IMR-90 (cell line): ENCODE measurements around the gene SASH3. TPM values are rescaled to one million over a fixed set of nuclear protein-coding genes. Genes with fewer than 3 reads are reported as not detected.

Experiments
- ATAC-seq: fragments of 200-7000 bp; cut with Tn5 transposase; 2 replicates; pipeline ENCODE4 v1.9.1; 2020; ENCODE audit warnings: low read depth, mild to moderate bottlenecking, moderate library complexity
- BruUV-seq: library from RNA; stranded (reverse); fragments of 400-500 nt; replicated peaks from 2 replicates; lab custom pipeline; 2021; lab: Mats Ljungman, UMichigan
- CTCF ChIA-PET: fragments of 300-600 bp; formaldehyde crosslinking; extraction: SDS; loops from one replicate; lab custom pipeline; 2021; ENCODE audit warnings: antibody characterized with exemption; lab: Yijun Ruan, JAX
- POLR2A ChIA-PET: fragments of 300-600 bp; sonication (Branson Sonifier 250); formaldehyde crosslinking; loops from one replicate; lab custom pipeline; 2022; ENCODE audit warnings: antibody characterized with exemption; ENCODE audit not compliant: unreplicated experiment; lab: Charles Lee
- DNase-seq: peaks from one replicate; pipeline ENCODE4 v3.0.0; 2013
- H2AFZ ChIP-seq: replicated peaks from 2 replicates; pipeline ENCODE3; 2013; ENCODE audit warnings: low read length, mild to moderate bottlenecking; ENCODE audit not compliant: poor library complexity
- H2AK5ac ChIP-seq: 2 replicates; pipeline ENCODE4 v1.6.1; 2013; ENCODE audit warnings: low read depth, low read length, inconsistent platforms
- H2AK9ac ChIP-seq: replicated peaks from 2 replicates; pipeline ENCODE3; 2013; ENCODE audit warnings: mild to moderate bottlenecking, low read depth, low read length, moderate library complexity; ENCODE audit not compliant: poor library complexity
- H2BK120ac ChIP-seq: 2 replicates; pipeline ENCODE4 v1.6.1; 2013; ENCODE audit warnings: low read depth, low read length, inconsistent platforms
- H2BK15ac ChIP-seq: 3 replicates; pipeline ENCODE4 v1.6.1; 2013; ENCODE audit warnings: low read depth, low read length, inconsistent platforms
- H2BK20ac ChIP-seq: 2 replicates; pipeline ENCODE4 v1.6.1; 2013; ENCODE audit warnings: low read depth, mild to moderate bottlenecking, inconsistent platforms, low read length, moderate library complexity
- H2BK5ac ChIP-seq: 2 replicates; pipeline ENCODE4 v1.6.1; 2013; ENCODE audit warnings: mild to moderate bottlenecking, low read depth, low read length, inconsistent platforms; ENCODE audit not compliant: poor library complexity, severe bottlenecking
- H3K14ac ChIP-seq: replicated peaks from 2 replicates; pipeline ENCODE4 v1.6.1; 2013; ENCODE audit warnings: low read depth, low read length, inconsistent platforms
- H3K18ac ChIP-seq: 2 replicates; pipeline ENCODE4 v1.6.1; 2013; ENCODE audit warnings: low read depth, low read length, control low read depth
- H3K23ac ChIP-seq: 2 replicates; pipeline ENCODE4 v1.6.1; 2013; ENCODE audit warnings: low read depth, low read length, inconsistent platforms
- H3K27ac ChIP-seq: 2 replicates; pipeline ENCODE4 v1.5.1; 2013; ENCODE audit warnings: mild to moderate bottlenecking, control low read depth, low read length; ENCODE audit not compliant: insufficient read depth
- H3K27me3 ChIP-seq: 2 replicates; pipeline ENCODE4 v1.6.1; 2013; ENCODE audit warnings: low read length; ENCODE audit not compliant: control insufficient read depth, insufficient read depth
- H3K36me3 ChIP-seq: 2 replicates; pipeline ENCODE4 v1.6.1; 2013; ENCODE audit warnings: low read length, mixed read lengths; ENCODE audit not compliant: control insufficient read depth, insufficient read depth
- H3K4ac ChIP-seq: 2 replicates; pipeline ENCODE4 v1.6.1; 2013; ENCODE audit warnings: low read depth, low read length, inconsistent platforms
- H3K4me1 ChIP-seq: 2 replicates; pipeline ENCODE4 v1.6.1; 2013; ENCODE audit warnings: low read length, mixed read lengths; ENCODE audit not compliant: control insufficient read depth, insufficient read depth
- H3K4me2 ChIP-seq: 2 replicates; pipeline ENCODE4 v1.6.1; 2013; ENCODE audit warnings: low read depth, mild to moderate bottlenecking, control low read depth, low read length, moderate library complexity
- H3K4me3 ChIP-seq: 2 replicates; pipeline ENCODE4 v1.5.1; 2013; ENCODE audit warnings: low read depth, mild to moderate bottlenecking, control low read depth, low read length, moderate library complexity; ENCODE audit not compliant: insufficient read depth
- H3K56ac ChIP-seq: 2 replicates; pipeline ENCODE4 v1.6.1; 2013; ENCODE audit warnings: low read length, inconsistent platforms; ENCODE audit not compliant: insufficient read depth; ENCODE audit errors: extremely low read depth
- H3K79me1 ChIP-seq, 2 experiments: 2 replicates each; pipeline ENCODE4 v1.6.1; 2013; ENCODE audit warnings: low read length in 2 of 2, inconsistent platforms in 1 of 2, low read depth in 1 of 2
- H3K9ac ChIP-seq: 2 replicates; pipeline ENCODE4 v1.6.1; 2013; ENCODE audit warnings: low read depth, low read length, control low read depth
- H3K9me1 ChIP-seq: 2 replicates; pipeline ENCODE4 v1.6.1; 2013; ENCODE audit warnings: low read length, inconsistent platforms; ENCODE audit not compliant: insufficient read depth
- H3K9me3 ChIP-seq: 2 replicates; pipeline ENCODE4 v1.6.1; 2013; ENCODE audit warnings: low read length; ENCODE audit not compliant: control insufficient read depth, insufficient read depth
- H4K20me1 ChIP-seq: 2 replicates; pipeline ENCODE4 v1.6.1; 2013; ENCODE audit warnings: low read length, inconsistent platforms; ENCODE audit not compliant: insufficient read depth
- H4K5ac ChIP-seq: 2 replicates; pipeline ENCODE4 v1.6.1; 2013; ENCODE audit warnings: mild to moderate bottlenecking, low read depth, low read length, control low read depth
- H4K8ac ChIP-seq, 2 experiments: 2 replicates each; pipeline ENCODE4 v1.6.1; 2013; ENCODE audit warnings: low read depth in 2 of 2, low read length in 2 of 2, control low read depth in 1 of 2, inconsistent platforms in 1 of 2
- H4K91ac ChIP-seq: 2 replicates; pipeline ENCODE4 v1.6.1; 2013; ENCODE audit warnings: low read depth, low read length, inconsistent platforms; ENCODE audit not compliant: insufficient read depth
- CEBPB ChIP-seq: IDR thresholded peaks from 2 replicates; pipeline ENCODE4 v1.6.1; 2012; ENCODE audit warnings: low read depth, low read length, improper control_type of control experiment
- RAD21 ChIP-seq: IDR thresholded peaks from 2 replicates; pipeline ENCODE4 v1.6.1; 2012; ENCODE audit warnings: low read length, improper control_type of control experiment
- RFX5 ChIP-seq: IDR thresholded peaks from 2 replicates; pipeline ENCODE4 v1.8.0; 2012; ENCODE audit warnings: low read depth, mild to moderate bottlenecking, low read length, moderate library complexity
- USF2 ChIP-seq: fragments of 150-350 bp; IDR thresholded peaks from 2 replicates; pipeline ENCODE4 v1.6.1; 2017; ENCODE audit warnings: mild to moderate bottlenecking, antibody characterized with exemption, low read length, low read depth
- WGBS, 2 experiments: methylation state at CpG; one replicate each; pipeline versions ENCODE4 v1.1.5 to v1.1.7; 2013; ENCODE audit warnings: missing lambda C conversion rate in 2 of 2; ENCODE audit not compliant: insufficient read length in 1 of 2; ENCODE audit errors: extremely low coverage in 2 of 2; 5-methylcytosine and 5-hydroxymethylcytosine counted together
- dilution Hi-C: fragments of 300-500 bp; cut with HindIII; formaldehyde crosslinking; loops from one replicate; pipeline ENCODE4 v1.14.3; 2018; ENCODE audit warnings: low sequenced_read_pairs; ENCODE audit not compliant: unreplicated experiment
- in situ Hi-C: fragments of 300-500 bp; cut with MboI; formaldehyde crosslinking; loops from 3 replicates; pipeline ENCODE4 v1.14.3; 2019; ENCODE audit warnings: low sequenced_read_pairs, inconsistent platforms, mixed read lengths
- intact Hi-C: fragments of 100-400 bp; cut with micrococcal nuclease; formaldehyde crosslinking; loops from 2 replicates; pipeline ENCODE4 v1.10.0; 2022
- polyA plus RNA-seq, 3 experiments: library from polyadenylated mRNA; depleted of rRNA; stranded (reverse); fragments of >200 nt; gene quantifications; 2 replicates each; pipeline ENCODE4 v1.2.3, GENCODE V29; 2012; ENCODE audit warnings: low replicate concordance in 1 of 3
- total RNA-seq: library from RNA; depleted of rRNA; stranded (reverse); fragments of >200 nt; gene quantifications from 2 replicates; pipeline ENCODE4 v1.2.3, GENCODE V29; 2012

SASH3 gene
- total and polyA plus RNA-seq, 2 of the 4 experiments (the other 2 are of a cell fraction), result not detected

GRCh38 chrX:129824620-129825019 lies 44.9 kb downstream of the SASH3 start:
- ATAC-seq (no peak), DNase-seq (no peak)
- Histone ChIP-seq H3K27ac (no peak overlapping the region), H2BK15ac (no peak overlapping the region), H3K9me3 (no peaks in the 10 kb centered on the region), H3K9me1 (no peaks in the 10 kb centered on the region), H2AFZ (no peak overlapping the region), H4K5ac (no peak overlapping the region), H3K4me1 (peaks cover 2% of the 10 kb centered on the region; the same call in 1 of the 2 replicates), H2BK120ac (no peak overlapping the region), H2AK5ac (no peak overlapping the region), H3K36me3 (peaks cover 8% of the 10 kb centered on the region; the same call in 1 of the 2 replicates), H3K27me3 (no peaks in the 10 kb centered on the region), H3K4me3 (no peak overlapping the region), H3K14ac (no peak overlapping the region), H4K8ac (no peak overlapping the region), H2BK20ac (no peak overlapping the region), H4K91ac (no peak overlapping the region), H3K4me2 (no peak overlapping the region), H3K23ac (no peak overlapping the region), H3K56ac (no peak overlapping the region), H3K4ac (no peak overlapping the region), H2AK9ac (no peak overlapping the region), H3K18ac (no peak overlapping the region), H4K20me1 (peaks cover 6% of the 10 kb centered on the region; the same call in 1 of the 2 replicates), H2BK5ac (no peak overlapping the region), H3K79me1 (peaks cover 0 to 2% of the 10 kb centered on the region in 2 experiments; a peak in 1 of 4 replicates), H3K9ac (no peak overlapping the region)
- intact Hi-C loops, result loop anchor here (5.0 to 10.0 kb wide), 2 partner anchors 190 to 217 kb away; no protein-coding TSS in a partner anchor
- BruUV-seq, result no TSS peak
- no CpG with 5 or more reads among the region's 4 CpGs for WGBS, 2 experiments
- CTCF ChIA-PET, result no interaction called here
- POLR2A ChIA-PET, result no interaction called here
- TF ChIP-seq CEBPB (no peak), RAD21 (no peak), USF2 (no peak), RFX5 (no peak)
- in situ Hi-C loops, result no loop called here
- dilution Hi-C loops, result no loop called here
